MM.1S (cell line): ENCODE measurements around the gene HYAL4.
A peak's percentile ranks its signal among the peaks of the same experiment; 100 is the strongest.

Source experiments
- DNase-seq: peaks from one replicate; pipeline ENCODE4 v3.0.0-alpha.2; 2015
- H2AFZ ChIP-seq: fragments of 300-600 bp; sonication (generic); 2 replicates; pipeline ENCODE4 v1.6.0; 2016; ENCODE audit warnings: antibody characterized with exemption, low read length
- H3F3A ChIP-seq: fragments of 300-600 bp; sonication (generic); 2 replicates; pipeline ENCODE4 v1.6.1; 2016; ENCODE audit warnings: mild to moderate bottlenecking, antibody characterized with exemption, low read length, moderate library complexity, mixed read lengths; ENCODE audit not compliant: insufficient read depth
- H3K27ac ChIP-seq: fragments of 300-600 bp; sonication (generic); 2 replicates; pipeline ENCODE4 v1.5.1; 2016; ENCODE audit warnings: mild to moderate bottlenecking, low read length
- H3K27me3 ChIP-seq: fragments of 300-600 bp; sonication (generic); replicated peaks from 2 replicates; pipeline ENCODE4 v1.6.0; 2016; ENCODE audit warnings: low read length; ENCODE audit not compliant: insufficient read depth
- H3K36me3 ChIP-seq: fragments of 300-600 bp; sonication (generic); replicated peaks from 2 replicates; pipeline ENCODE4 v1.6.1; 2016; ENCODE audit warnings: mild to moderate bottlenecking, low read length, mixed read lengths; ENCODE audit not compliant: insufficient read depth
- H3K4me1 ChIP-seq: fragments of 300-600 bp; sonication (generic); 2 replicates; pipeline ENCODE4 v1.6.1; 2016; ENCODE audit warnings: low read length, mixed read lengths
- H3K4me2 ChIP-seq: fragments of 300-600 bp; sonication (generic); 2 replicates; pipeline ENCODE4 v1.6.0; 2016; ENCODE audit warnings: low read depth, low read length
- H3K4me3 ChIP-seq: fragments of 300-600 bp; sonication (generic); 2 replicates; pipeline ENCODE4 v1.5.1; 2016; ENCODE audit warnings: low read length, mixed read lengths
- H3K79me2 ChIP-seq: fragments of 300-600 bp; sonication (generic); 2 replicates; pipeline ENCODE4 v1.6.1; 2016; ENCODE audit warnings: mixed run types, low read length, mixed read lengths
- H3K9ac ChIP-seq: fragments of 300-600 bp; sonication (generic); 2 replicates; pipeline ENCODE4 v1.6.1; 2016; ENCODE audit warnings: low read length, mixed read lengths
- H3K9me2 ChIP-seq: fragments of 300-600 bp; sonication (generic); replicated peaks from 2 replicates; pipeline ENCODE4 v1.6.1; 2016; ENCODE audit warnings: mild to moderate bottlenecking, low read length, mixed read lengths; ENCODE audit not compliant: insufficient read depth
- H3K9me3 ChIP-seq: fragments of 300-600 bp; sonication (generic); replicated peaks from 2 replicates; pipeline ENCODE4 v1.6.1; 2016; ENCODE audit warnings: mild to moderate bottlenecking, low read length, mixed read lengths; ENCODE audit not compliant: insufficient read depth
- H4K20me1 ChIP-seq: fragments of 300-600 bp; sonication (generic); 2 replicates; pipeline ENCODE4 v1.6.1; 2016; ENCODE audit warnings: mild to moderate bottlenecking, low read length, moderate library complexity, mixed read lengths; ENCODE audit not compliant: insufficient read depth
- CTCF ChIP-seq: fragments of 300-600 bp; sonication (generic); IDR thresholded peaks from 2 replicates; pipeline ENCODE4 v1.5.1; 2016; ENCODE audit warnings: antibody characterized with exemption, low read length, mixed read lengths
- EZH2 ChIP-seq: fragments of 300-600 bp; sonication (generic); optimal IDR thresholded peaks from 2 replicates; pipeline ENCODE3; 2017; ENCODE audit warnings: low read depth, mild to moderate bottlenecking, antibody characterized with exemption, low read length, mixed read lengths
- EZH2phosphoT487 ChIP-seq: fragments of 300-600 bp; sonication (generic); IDR thresholded peaks from 2 replicates; pipeline ENCODE4 v1.6.1; 2018; ENCODE audit warnings: antibody characterized with exemption, low read length

The HYAL4 gene

GRCh38 chr7:123797673-123798531 lies 47.1 kb upstream of the HYAL4 start:
- H3K9ac ChIP-seq = no peak overlapping the region
- no peak overlapping the region for H3K27ac ChIP-seq
- no peaks in the 10 kb centered on the region for H3K9me2 ChIP-seq
- no peak for TF ChIP-seq EZH2
- TF ChIP-seq CTCF = peak; percentile 67
- no peak overlapping the region for H3K4me3 ChIP-seq
- H3K4me1 ChIP-seq = peaks cover 8% of the 10 kb centered on the region; the same call in 1 of the 2 replicates
- DNase-seq = peak; percentile 57
- no peaks in the 10 kb centered on the region for H3K79me2 ChIP-seq
- no peaks in the 10 kb centered on the region for H3F3A ChIP-seq
- H3K27me3 ChIP-seq = no peaks in the 10 kb centered on the region
- H3K4me2 ChIP-seq = 0 out of 2 replicates have a peak overlapping the region, but pooled peaks have one; percentile 1
- H3K36me3 ChIP-seq = no peaks in the 10 kb centered on the region
- peak overlapping the region; percentile 12; the same call in 1 of the 2 replicates for H2AFZ ChIP-seq
- H3K9me3 ChIP-seq = no peaks in the 10 kb centered on the region
- H4K20me1 ChIP-seq = no peaks in the 10 kb centered on the region

GRCh38 chr7:123798532-123799188 lies 46.3 kb upstream of the HYAL4 start:
- no peak for DNase-seq
- no peaks in the 10 kb centered on the region for H3K9me2 ChIP-seq
- H3K79me2 ChIP-seq = no peaks in the 10 kb centered on the region
- no peaks in the 10 kb centered on the region for H3K27me3 ChIP-seq
- H3K36me3 ChIP-seq = no peaks in the 10 kb centered on the region
- H2AFZ ChIP-seq = 0 out of 2 replicates have a peak overlapping the region, but pooled peaks have one; percentile 12
- H3K4me2 ChIP-seq = 0 out of 2 replicates have a peak overlapping the region, but pooled peaks have one; percentile 1
- H3F3A ChIP-seq = no peaks in the 10 kb centered on the region
- H3K4me1 ChIP-seq = peaks cover 8% of the 10 kb centered on the region; the same call in 1 of the 2 replicates
- H3K9me3 ChIP-seq = no peaks in the 10 kb centered on the region
- H4K20me1 ChIP-seq = no peaks in the 10 kb centered on the region
- TF ChIP-seq EZH2phosphoT487 (no peak), CTCF (no peak), EZH2 (no peak)
- H3K27ac ChIP-seq = no peak overlapping the region
- no peak overlapping the region for H3K9ac ChIP-seq
- no peak overlapping the region for H3K4me3 ChIP-seq

GRCh38 chr7:123802249-123802648 lies 42.7 kb upstream of the HYAL4 start:
- Histone ChIP-seq H3K9ac (no peak overlapping the region), H3K9me2 (no peaks in the 10 kb centered on the region), H3K79me2 (no peaks in the 10 kb centered on the region), H2AFZ (no peak overlapping the region), H3F3A (no peaks in the 10 kb centered on the region), H3K36me3 (no peaks in the 10 kb centered on the region), H3K27ac (no peak overlapping the region), H4K20me1 (no peaks in the 10 kb centered on the region), H3K4me3 (no peak overlapping the region), H3K4me2 (no peak overlapping the region), H3K27me3 (no peaks in the 10 kb centered on the region), H3K9me3 (no peaks in the 10 kb centered on the region), H3K4me1 (peaks cover 8% of the 10 kb centered on the region; the same call in 1 of the 2 replicates)
- TF ChIP-seq CTCF (no peak), EZH2phosphoT487 (no peak), EZH2 (no peak)
- no peak for DNase-seq
